Stimulated activated CD4-positive, alpha-beta T cell treated with anti-CD3 and anti-CD28 coated beads, Interleukin-12 subunit alpha, Interleukin-12 subunit beta, amount 100 ng/mL, for 48 hours (primary cell): ENCODE measurements around the gene SAPCD1.
"Not testable (repeated sequence)": the region's sequence is repeated elsewhere in the genome, so short reads cannot be mapped to it uniquely, and the experiment has no call there.

Experiments
- DNase-seq, 3 donors: peaks; one replicate each; pipeline ENCODE4 v3.0.0-alpha.2; 2020; ENCODE audit warnings: low read depth in 2 of 3, low spot score in 1 of 3

SAPCD1 gene

GRCh38 chr6:31776989-31777666 is 14.7 kb downstream of the SAPCD1 start, which contains the start of gene VWA7:
VWA7 (minus strand) TSS chr6:31777328; CDS start chr6:31776779, 549 bp downstream.
- peak; percentile 69 to 72 (median 69) for DNase-seq

- no peak for DNase-seq
Observed at GRCh38 chr6:31777667-31778050, 15.2 kb downstream of the SAPCD1 start.

GRCh38 chr6:31778193-31778592 is 15.7 kb downstream of the SAPCD1 start:
- DNase-seq = no peak

- DNase-seq = no peak
Observed at GRCh38 chr6:31778999-31779885, 16.8 kb downstream of the SAPCD1 start.

GRCh38 chr6:31779908-31780307 is 17.5 kb downstream of the SAPCD1 start:
- DNase-seq = no peak

GRCh38 chr6:31780507-31781243 is 18.2 kb downstream of the SAPCD1 start:
- DNase-seq = no peak

GRCh38 chr6:31781244-31782125 is 19.0 kb downstream of the SAPCD1 start:
- no peak for DNase-seq

DNA sequence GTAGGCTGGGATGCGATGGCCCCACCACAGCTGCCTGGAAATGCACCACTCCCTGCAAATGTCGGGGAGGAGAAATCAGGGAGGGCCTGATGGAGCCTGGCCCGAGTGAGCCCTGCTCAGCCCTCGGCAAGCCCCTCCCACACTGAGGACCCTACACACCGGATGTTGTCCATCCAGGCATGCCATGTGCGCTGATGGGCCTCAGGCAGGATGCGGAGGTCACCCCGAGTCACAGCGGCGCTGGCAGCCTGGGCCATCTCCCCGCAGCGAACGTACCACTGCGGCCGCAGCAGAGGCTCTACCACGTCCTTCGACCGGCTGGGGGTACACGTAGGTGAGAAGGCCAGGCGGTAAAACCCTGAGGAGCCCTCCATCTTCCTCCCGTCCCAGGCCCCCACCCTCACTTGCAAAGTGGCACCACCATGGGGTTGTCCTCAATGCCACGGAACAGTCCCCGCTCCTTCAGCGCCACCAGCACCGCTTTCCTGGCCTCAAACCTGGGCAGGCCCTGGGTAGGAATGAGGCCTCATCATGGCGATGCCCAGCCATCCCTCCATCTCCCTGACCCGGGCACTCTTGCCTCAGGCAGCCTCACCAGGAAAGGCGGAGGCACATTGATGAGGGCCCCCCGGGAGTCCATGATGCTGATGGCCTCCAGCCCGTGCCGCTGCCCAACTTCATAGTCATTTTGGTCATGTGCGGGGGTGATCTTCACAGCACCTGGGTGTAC is 19.8 kb downstream of the SAPCD1 start:
- no peak for DNase-seq

GRCh38 chr6:31784098-31784925 is 21.9 kb downstream of the SAPCD1 start:
- DNase-seq = no peak

DNA sequence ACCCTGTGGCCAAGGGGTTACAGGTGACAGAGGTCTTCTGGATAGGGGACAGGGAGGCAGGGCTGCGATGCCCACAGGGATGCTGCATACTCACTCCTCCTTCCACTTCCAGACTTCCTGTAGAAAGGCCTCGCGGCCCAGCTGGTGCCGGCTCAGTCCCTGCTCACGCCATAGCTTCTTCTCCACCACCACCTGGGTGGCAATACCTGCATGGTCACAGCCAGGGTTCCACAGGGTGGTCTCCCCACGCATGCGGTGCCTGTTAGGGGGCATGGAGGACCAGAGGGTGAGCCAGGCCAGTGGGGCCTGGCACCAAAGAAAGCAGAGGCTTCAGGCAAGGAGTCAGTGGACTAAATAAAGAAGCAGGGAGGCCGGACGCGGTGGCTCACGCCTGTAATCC is 23.0 kb downstream of the SAPCD1 start:
- no peak for DNase-seq

DNA sequence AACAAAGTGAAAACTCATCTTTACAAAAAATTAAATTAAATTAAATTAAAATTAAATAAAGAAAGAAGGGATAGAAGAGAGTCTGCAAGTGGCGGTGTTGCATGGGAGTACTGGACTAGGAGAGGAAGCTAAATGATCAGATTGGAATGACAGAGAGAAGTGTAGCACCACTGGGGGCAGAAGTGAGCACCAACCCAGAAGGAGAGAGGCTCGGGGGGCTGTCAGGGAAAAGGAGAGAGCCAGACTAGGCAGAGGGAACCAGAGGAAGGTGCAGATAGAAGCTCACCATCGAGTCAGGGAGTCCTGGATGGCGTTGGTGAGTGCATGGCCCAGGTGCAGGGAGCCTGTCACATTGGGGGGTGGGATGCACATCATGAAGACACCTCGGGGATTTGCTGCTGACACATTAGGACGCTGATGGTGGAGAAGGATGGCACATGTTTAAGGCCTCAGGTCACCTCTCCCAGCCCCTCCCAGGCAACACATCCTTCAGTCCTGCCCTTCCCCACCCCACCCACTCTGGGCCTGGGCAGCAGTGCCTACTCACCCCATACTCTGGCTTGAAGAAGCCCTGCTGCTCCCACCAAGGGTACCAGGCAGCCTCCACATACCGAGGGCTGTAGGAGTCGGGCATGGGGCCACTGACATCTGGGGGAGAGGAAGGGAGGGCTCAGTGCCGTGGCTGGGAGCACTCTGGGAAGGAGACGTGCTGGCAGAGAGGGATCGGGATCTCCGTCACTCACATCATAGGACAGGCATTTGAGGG is 29.1 kb downstream of the SAPCD1 start:
- DNase-seq = no peak

DNA sequence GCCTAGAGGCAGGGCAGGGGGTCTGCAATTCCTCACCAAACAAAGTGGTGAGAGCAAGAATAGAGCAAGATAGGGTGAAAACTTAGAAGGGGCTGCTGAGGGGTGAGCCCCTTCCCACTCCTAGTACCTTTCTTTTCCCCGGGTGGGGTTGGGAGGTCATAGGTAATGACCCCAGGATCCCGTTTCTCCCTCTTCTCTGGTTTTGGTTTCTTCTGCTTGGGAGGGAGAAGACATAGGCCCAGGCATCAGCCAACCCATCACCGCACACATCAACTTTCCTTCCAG is 29.6 kb downstream of the SAPCD1 start:
- no peak for DNase-seq

GRCh38 chr6:31792761-31793171 is 30.3 kb downstream of the SAPCD1 start:
- no peak for DNase-seq

DNA sequence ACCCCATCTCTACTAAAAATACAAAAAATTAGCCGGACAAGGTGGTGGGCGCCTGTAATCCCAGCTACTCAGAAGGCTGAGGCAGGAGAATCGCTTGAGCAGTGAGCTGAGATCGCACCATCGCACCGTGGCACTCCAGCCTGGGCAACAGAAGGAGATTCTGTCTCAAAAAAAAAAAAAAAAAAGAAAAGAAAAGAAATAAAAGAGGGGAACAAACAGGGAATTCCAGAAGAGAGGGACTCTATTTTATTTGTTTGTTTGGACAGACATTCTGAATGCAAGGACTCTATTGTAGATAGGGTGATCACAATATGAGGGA is 31.4 kb downstream of the SAPCD1 start:
- DNase-seq = not testable (repeated sequence)

- DNase-seq = no peak
Observed at GRCh38 chr6:31794294-31794865, 31.9 kb downstream of the SAPCD1 start.

DNA sequence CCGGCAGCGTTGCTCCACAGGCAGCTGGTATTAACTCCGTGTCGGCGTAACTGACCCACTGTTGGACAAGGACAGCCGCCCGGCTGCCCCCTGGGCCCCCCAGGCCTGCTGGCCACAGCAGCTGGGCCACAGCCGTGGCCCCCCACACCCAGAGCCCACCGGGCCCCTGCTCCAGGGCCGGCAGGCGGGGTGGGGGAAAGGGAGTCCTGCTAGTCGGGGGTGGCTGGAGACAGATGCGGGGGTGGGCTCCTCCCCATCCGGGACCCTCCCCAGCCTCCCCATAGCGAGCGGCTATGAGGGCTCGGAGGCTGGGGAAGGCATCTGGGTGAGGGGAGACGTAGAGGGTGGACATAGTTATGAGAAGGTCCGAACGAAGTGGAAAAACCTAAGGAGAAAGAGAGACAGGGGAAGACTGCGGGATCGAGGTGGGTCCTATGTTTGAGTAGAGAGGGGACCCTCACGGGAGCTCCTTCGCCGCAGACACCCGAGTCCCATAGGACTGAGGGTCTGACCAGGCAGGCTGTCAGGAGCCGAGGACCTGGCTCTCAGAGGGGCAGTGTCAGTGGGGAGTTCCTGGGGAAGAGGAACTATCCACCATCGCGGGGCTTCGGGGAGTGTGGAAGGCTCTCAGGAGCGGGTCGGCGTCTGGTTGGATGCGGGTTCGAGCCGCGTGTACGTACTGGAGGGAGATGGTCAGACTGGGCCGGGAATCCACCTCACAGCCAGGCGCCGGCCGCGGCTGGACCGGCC is 32.6 kb downstream of the SAPCD1 start:
- no peak for DNase-seq

- DNase-seq = peak; percentile 72 to 81 (median 77)
Observed at GRCh38 chr6:31795616-31796298, 33.3 kb downstream of the SAPCD1 start, which contains the start of gene VARS1. VARS1 (minus strand) TSS chr6:31795752; CDS start chr6:31795217, 535 bp downstream.
